ENCODE measurements around the gene ACTR8. TPM values are rescaled to one million over a fixed set of nuclear protein-coding genes. Genes with fewer than 3 reads are reported as not detected.

Gene ACTR8
- total RNA-seq, 2 donors from 2014 or later, result 20.6 to 54.5 TPM

GRCh38 chr3:53830944-53831343, 51.0 kb downstream of the ACTR8 start:
- Histone ChIP-seq H3K9me3 (no peaks in the 10 kb centered on the region), H3K4me3 (no peak overlapping the region), H3K27me3 (replicated peaks; ENCODE audit: insufficient read depth) (no peaks in the 10 kb centered on the region), H3K36me3 (no peaks in the 10 kb centered on the region), H3K27ac (no peak overlapping the region), H3K4me1 (replicated peaks) (no peaks in the 10 kb centered on the region)
- no peak for DNase-seq (ENCODE audit: low spot score)
- 88% methylated on average over 6 of the region's 6 CpGs for WGBS
- intact Hi-C loops (cut with DNase I), result no loop called here
- TF ChIP-seq CTCF (IDR thresholded peaks at IDR 0.05) (no peak), POLR2A (IDR thresholded peaks at IDR 0.05) (no peak), POLR2AphosphoS5 (IDR thresholded peaks at IDR 0.05) (no peak)

GRCh38 chr3:53829605-53830004, 52.3 kb downstream of the ACTR8 start:
- DNase-seq (ENCODE audit: low spot score), result no peak
- intact Hi-C loops (cut with DNase I), result no loop called here
- TF ChIP-seq POLR2A (IDR thresholded peaks at IDR 0.05) (no peak), POLR2AphosphoS5 (IDR thresholded peaks at IDR 0.05) (no peak), CTCF (IDR thresholded peaks at IDR 0.05) (no peak)
- Histone ChIP-seq H3K4me3 (no peak overlapping the region), H3K36me3 (no peaks in the 10 kb centered on the region), H3K9me3 (no peaks in the 10 kb centered on the region), H3K27ac (peak overlapping the region in 1 of 2 donors; percentile 48), H3K4me1 (replicated peaks) (no peaks in the 10 kb centered on the region), H3K27me3 (replicated peaks; ENCODE audit: insufficient read depth) (no peaks in the 10 kb centered on the region)
- WGBS, result 74% methylated on average over 2 of the region's 2 CpGs

- 77% methylated on average over 1 of the region's 1 CpG for WGBS
- Histone ChIP-seq H3K27ac (peak overlapping the region in 1 of 2 donors; percentile 48), H3K4me1 (replicated peaks) (no peaks in the 10 kb centered on the region)
Measured at GRCh38 chr3:53828581-53828980, 53.4 kb downstream of the ACTR8 start.

GRCh38 chr3:53826048-53826447, 55.9 kb downstream of the ACTR8 start:
- intact Hi-C loops (cut with DNase I), result no loop called here
- no peak for DNase-seq (ENCODE audit: low spot score)
- Histone ChIP-seq H3K36me3 (no peaks in the 10 kb centered on the region), H3K4me1 (replicated peaks) (no peaks in the 10 kb centered on the region), H3K27me3 (replicated peaks; ENCODE audit: insufficient read depth) (no peaks in the 10 kb centered on the region), H3K9me3 (no peaks in the 10 kb centered on the region), H3K4me3 (no peak overlapping the region), H3K27ac (no peak overlapping the region)
- 56% methylated on average over 1 of the region's 1 CpG for WGBS
- TF ChIP-seq CTCF (IDR thresholded peaks at IDR 0.05), result no peak

More at GRCh38 chr3:53828581-53828980, 53.4 kb downstream of the ACTR8 start:
- Histone ChIP-seq H3K27me3 (replicated peaks; ENCODE audit: insufficient read depth) (no peaks in the 10 kb centered on the region), H3K36me3 (no peaks in the 10 kb centered on the region), H3K4me3 (no peak overlapping the region), H3K9me3 (no peaks in the 10 kb centered on the region)
- DNase-seq (ENCODE audit: low spot score), result no peak
- intact Hi-C loops (cut with DNase I), result no loop called here
- TF ChIP-seq POLR2A (IDR thresholded peaks at IDR 0.05), result no peak
- peak; percentile 64 for TF ChIP-seq POLR2AphosphoS5 (IDR thresholded peaks at IDR 0.05)

- no peak for DNase-seq (ENCODE audit: low spot score)
- WGBS, result 85% methylated on average over 4 of the region's 4 CpGs
- TF ChIP-seq CTCF (IDR thresholded peaks at IDR 0.05) (no peak), POLR2AphosphoS5 (IDR thresholded peaks at IDR 0.05) (no peak), POLR2A (IDR thresholded peaks at IDR 0.05) (no peak)
- Histone ChIP-seq H3K27ac (no peak overlapping the region), H3K4me1 (replicated peaks) (no peaks in the 10 kb centered on the region), H3K9me3 (no peaks in the 10 kb centered on the region), H3K4me3 (no peak overlapping the region), H3K27me3 (replicated peaks; ENCODE audit: insufficient read depth) (no peaks in the 10 kb centered on the region), H3K36me3 (no peaks in the 10 kb centered on the region)
- intact Hi-C loops (cut with DNase I), result no loop called here
Measured at GRCh38 chr3:53824795-53825194, 57.2 kb downstream of the ACTR8 start.

Data from prostate gland (tissue), 2 donors.